Measurements from ENCODE around the gene PACRG.
A peak's percentile ranks its signal among the peaks of the same experiment; 100 is the strongest.

PACRG gene

DNA sequence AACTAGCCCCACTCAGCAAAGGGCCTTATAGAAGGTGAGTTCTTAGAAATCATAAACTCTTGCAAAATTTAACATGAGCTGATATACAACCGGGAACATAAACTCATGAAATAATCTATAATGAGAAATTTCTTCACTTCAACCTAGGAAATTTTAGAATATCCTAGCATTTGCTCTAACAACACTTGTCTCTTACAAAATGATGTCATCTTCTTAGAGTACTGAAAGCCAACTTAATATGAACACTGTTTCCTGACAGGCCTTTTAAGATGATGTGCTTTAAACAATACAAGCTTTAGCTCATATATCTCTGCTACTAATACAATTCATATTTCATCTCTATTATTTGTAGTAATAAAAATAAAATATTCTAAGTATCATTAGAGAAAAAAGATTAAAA is 932 bp downstream of the PACRG start:
- no peak for DNase-seq (ENCODE audit: low read depth)
- H3K4me3 ChIP-seq (ENCODE audit: low read depth, low read length), result no peak overlapping the region
- TF ChIP-seq, protein P1, sequence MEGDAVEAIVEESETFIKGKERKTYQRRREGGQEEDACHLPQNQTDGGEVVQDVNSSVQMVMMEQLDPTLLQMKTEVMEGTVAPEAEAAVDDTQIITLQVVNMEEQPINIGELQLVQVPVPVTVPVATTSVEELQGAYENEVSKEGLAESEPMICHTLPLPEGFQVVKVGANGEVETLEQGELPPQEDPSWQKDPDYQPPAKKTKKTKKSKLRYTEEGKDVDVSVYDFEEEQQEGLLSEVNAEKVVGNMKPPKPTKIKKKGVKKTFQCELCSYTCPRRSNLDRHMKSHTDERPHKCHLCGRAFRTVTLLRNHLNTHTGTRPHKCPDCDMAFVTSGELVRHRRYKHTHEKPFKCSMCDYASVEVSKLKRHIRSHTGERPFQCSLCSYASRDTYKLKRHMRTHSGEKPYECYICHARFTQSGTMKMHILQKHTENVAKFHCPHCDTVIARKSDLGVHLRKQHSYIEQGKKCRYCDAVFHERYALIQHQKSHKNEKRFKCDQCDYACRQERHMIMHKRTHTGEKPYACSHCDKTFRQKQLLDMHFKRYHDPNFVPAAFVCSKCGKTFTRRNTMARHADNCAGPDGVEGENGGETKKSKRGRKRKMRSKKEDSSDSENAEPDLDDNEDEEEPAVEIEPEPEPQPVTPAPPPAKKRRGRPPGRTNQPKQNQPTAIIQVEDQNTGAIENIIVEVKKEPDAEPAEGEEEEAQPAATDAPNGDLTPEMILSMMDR (conservative IDR thresholded peaks at IDR 0.05; ENCODE audit: low read depth, low read length), result no peak

DNA sequence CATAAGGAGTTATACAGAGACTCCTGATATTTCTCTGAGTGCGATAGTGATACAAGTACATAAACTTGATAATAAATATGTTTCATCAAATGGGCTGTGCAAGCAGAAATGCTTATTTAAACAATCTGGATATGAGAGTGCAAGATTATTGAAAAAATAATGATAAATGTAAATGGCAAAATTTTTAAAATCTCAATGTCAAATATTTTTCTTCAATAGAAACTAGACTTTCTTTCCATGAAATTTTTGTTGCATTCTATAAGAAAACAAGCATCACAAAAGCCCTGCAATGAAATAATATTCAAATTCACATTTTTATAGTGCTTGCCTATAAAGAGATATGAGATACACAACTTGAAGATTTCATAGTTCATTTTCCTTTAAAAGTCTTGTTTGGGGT is 2.7 kb downstream of the PACRG start:
- DNase-seq (ENCODE audit: low read depth), result no peak
- no peak overlapping the region for H3K4me3 ChIP-seq (ENCODE audit: low read depth, low read length)
- TF ChIP-seq, protein P1 (conservative IDR thresholded peaks at IDR 0.05; ENCODE audit: low read depth, low read length), result no peak

DNA sequence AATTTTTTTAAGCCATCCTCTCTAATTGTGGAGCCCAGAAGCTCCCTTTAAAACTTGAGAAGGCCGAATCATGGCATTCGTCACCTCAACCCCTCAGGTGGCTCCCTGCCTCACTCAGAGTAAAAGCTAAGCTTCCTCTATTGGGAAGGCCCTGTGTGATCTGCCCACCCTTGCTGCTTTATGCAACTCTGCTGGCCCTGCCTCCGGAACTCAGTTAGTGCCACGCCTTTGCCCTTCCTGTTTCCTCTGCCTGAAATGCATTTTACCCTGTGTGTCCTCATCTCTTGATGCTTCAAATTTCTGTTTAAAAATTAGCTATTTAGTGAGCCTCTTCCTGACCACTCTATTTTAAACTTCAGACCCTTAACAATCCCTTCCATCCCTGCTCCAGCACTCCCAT is 5.7 kb downstream of the PACRG start:
- DNase-seq (ENCODE audit: low read depth), result no peak
- TF ChIP-seq, protein P1 (conservative IDR thresholded peaks at IDR 0.05; ENCODE audit: low read depth, low read length), result no peak
- no peak overlapping the region for H3K4me3 ChIP-seq (ENCODE audit: low read depth, low read length)

DNA sequence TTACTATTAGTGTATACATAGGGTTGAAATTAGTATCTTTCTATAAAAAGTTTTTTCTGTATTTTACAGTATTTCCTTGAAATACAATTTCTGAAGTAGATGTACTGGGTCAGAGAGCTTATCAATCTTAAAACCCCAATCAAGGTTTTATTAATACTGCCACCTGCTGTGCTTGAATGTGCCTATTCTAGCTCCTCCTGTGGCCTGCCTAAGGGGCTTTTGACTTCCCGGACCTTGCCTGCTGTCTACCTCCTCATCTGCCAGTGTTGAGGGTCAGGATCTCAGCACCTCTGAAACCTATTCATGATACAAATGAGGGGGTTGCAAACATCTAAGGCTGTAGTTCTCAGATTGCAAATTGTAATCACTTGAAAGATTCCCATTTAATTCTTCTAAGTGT is 9.2 kb downstream of the PACRG start:
- TF ChIP-seq, protein P1 (conservative IDR thresholded peaks at IDR 0.05; ENCODE audit: low read depth, low read length), result no peak
- DNase-seq (ENCODE audit: low read depth), result no peak
- no peak overlapping the region for H3K4me3 ChIP-seq (ENCODE audit: low read depth, low read length)

DNA sequence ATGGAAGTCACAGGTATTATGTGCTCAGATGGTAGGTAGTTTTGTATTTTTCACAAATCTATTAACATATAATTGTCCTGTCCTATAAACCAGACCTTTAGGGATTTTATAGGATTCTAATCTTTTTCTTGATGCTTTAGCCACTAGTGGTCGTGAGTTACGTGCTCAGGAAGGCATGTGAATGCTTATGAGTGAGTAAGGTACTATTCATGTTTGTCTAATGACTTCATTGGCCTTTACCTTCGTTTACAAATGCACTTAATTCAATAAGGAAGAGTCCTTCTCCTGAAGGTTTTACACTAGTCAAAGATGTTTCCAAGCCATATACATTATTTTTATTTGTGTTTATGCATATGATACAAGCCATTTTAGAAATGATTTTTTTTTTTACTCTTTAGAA is 23.0 kb downstream of the PACRG start:
- TF ChIP-seq, protein P1 (conservative IDR thresholded peaks at IDR 0.05; ENCODE audit: low read depth, low read length), result no peak
- H3K4me3 ChIP-seq (ENCODE audit: low read depth, low read length), result no peak overlapping the region
- DNase-seq (ENCODE audit: low read depth), result peak; percentile 15

DNA sequence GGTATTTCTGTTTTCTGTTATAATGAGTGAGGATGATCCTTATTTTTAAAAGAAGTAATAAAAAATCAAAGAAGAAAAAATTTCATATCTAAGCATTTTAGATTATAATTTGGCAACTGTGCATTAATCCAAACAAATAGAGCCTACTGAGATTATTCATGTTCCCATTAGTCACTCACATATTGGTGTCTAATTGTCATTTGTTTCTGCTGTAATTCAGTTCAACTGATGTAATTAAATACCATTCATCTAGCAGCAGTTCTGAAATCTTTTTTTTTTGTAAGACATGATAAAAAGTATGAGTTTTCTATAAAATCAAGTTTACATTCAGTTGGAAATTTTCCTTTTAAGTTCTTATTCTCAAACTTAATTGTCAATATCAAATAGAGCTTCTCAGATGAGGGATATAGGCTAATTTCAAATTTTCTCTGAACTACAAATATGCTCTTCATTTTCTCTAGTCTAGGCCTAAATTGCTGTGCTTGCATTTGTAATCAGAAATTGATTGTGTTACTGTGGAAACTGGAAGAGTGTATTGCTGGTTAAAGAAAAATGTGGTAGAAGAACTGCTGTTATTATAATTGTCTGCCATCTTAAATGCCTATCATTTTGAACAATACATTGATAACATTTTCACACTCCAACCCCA is 23.6 kb downstream of the PACRG start:
- H3K4me3 ChIP-seq (ENCODE audit: low read depth, low read length), result no peak overlapping the region
- TF ChIP-seq, protein P1 (conservative IDR thresholded peaks at IDR 0.05; ENCODE audit: low read depth, low read length), result no peak
- DNase-seq (ENCODE audit: low read depth), result no peak

DNA sequence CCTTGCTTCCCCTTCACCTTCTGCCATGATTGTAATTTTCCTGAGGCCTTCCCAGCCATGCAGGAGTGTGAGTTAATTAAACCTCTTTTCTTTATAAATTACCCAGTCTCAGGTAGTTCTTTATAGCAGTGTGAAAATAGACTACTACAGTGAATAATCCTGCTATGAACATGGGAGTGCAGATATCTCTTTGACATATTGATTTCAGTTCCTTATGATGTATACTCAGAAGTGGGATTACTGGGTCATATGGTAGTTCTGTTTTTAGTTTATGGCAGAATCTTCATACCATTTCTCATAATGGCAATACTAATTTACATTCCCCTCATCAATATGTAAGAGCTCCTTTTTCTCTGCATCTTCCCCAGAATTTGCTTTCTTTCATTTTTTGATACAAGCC is 26.0 kb downstream of the PACRG start:
- no peak for DNase-seq (ENCODE audit: low read depth)
- TF ChIP-seq, protein P1 (conservative IDR thresholded peaks at IDR 0.05; ENCODE audit: low read depth, low read length), result no peak
- H3K4me3 ChIP-seq (ENCODE audit: low read depth, low read length), result no peak overlapping the region

Measured in choroid plexus epithelial cell (primary cell).